NCI-H2029 treated with DMSO at 0.1 percent for 48 hours (cell line): Measurements from ENCODE around the gene LAS1L.
"Not testable (repeated sequence)": the region's sequence is repeated elsewhere in the genome, so short reads cannot be mapped to it uniquely, and the experiment has no call there.

Source experiments
- DNase-seq: peaks from one replicate; lab custom pipeline; 2025; lab: John Stamatoyannopoulos, UW

LAS1L gene

DNA sequence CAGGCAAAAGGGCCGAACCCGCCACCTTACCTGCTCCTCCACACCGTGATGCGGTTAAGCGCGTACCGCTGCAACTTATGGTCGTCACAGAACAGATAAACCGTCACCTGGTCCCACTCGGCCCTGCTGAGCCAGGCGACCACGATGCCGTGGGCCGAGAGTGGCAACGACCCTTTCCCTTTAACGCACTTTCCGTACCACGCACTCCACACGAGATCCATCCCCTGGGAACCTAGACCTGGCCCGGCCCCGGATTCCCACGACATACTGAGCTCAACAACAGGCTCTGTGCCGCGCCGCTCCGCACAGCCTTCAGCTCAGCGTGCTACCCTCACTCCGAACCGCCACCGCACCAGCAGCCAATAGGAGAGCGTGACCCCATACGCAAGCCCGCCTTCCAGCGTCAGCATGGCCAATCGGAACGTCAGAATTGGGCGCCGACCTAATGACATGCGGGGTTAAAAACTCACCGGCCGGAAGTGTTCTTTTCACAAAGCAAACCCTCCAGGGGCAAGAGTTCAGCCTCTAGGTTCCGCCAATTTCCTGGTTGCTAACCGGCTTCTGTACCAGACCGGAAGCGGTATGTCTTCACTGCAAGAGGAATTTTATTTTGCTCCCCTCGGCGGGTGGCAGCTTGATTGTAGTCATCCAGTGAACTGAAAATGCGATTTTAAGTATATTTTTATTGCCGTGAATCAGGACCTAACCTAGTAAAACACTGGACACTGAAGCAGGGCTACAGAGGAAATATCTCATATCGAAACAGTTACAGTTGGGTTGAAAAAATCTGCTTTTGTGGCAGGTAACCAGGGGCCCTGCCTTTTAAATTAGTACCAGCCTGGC, at the start of gene LAS1L:
Gene LAS1L, minus strand, starts transcription at position 338 of the 843 bp plus-strand sequence. Its CDS starts 72 bp downstream, at position 266.
- peak; percentile 63 for DNase-seq

- DNase-seq, result no peak
Measured at GRCh38 chrX:65582450-65583082, 48.0 kb upstream of the LAS1L start.

DNA sequence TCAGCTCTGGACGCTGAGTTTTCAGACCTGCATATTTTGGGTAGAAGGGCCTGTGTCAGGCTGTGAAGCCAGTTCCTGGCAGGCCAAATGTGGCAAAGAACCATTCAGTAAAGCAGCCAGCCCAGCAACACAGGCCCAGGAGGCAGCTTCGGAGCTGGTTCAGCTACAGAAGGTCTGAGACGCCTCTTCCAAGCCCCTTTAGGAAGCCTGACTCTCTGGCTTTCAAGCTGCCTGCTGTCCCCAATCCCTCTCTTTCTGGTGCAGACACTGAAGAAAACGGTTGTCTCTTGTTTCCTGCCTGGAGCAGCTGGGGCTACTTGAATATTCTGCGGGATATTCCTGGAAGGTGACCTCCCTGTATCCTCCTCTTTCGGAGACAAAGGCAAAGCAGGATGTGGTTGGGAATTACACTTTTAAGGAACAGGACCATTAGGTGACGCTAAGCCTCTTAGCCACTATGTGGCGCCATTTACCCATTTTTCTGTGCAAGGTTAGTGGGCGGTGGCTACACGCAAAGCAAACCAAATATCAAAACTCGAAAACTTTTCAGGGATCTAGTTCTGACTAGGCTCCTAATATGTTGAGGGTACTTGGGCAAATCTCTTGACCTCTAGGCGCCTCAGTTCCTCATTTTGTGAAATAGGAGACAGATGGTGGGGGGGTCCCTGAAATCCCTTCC, 47.2 kb upstream of the LAS1L start:
- DNase-seq, result peak; percentile 4

DNA sequence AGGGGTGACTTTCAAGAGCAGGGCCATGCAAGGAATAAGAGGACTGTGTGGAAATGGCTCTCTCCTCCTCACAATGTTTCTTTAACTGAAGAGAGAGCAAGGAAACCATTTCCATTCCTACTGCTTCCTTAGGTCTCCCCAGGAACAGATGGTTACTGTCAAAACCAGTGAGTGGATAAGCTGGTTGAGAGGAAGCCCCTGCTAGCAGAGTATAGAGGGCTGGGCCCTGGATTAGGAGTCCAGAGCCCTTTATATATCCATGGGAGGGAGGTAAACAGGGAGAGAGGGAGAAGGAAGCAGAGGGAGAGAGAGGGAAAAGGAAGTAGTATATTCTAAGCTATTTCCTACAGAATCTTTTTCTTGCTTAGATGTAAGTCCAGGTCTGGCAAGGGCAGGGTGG, 43.8 kb upstream of the LAS1L start:
- no peak for DNase-seq

- no peak for DNase-seq
Measured at GRCh38 chrX:65576160-65576559, 41.6 kb upstream of the LAS1L start.

- no peak for DNase-seq
Measured at GRCh38 chrX:65575022-65575421, 40.4 kb upstream of the LAS1L start.

GRCh38 chrX:65574356-65574755, 39.8 kb upstream of the LAS1L start:
- DNase-seq, result no peak

DNA sequence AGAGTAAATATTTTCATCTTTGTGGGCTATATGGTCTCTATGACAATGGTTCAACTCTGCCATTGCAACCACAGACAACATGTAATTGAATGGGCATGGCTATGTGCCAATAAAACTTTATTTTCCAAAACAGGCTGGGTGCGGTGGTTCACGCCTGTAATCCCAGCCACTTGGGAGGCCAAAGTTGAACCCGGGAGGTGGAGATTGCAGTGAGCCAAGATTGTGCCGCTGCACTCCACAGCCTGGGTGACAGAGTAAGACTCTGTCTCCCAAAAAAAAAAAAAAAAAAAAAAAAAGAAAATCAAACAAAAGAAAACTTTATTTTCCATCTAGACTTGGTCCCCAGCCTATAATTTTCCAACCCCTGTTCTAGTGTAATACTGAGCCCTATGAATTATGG, 38.4 kb upstream of the LAS1L start:
- DNase-seq, result no peak

GRCh38 chrX:65562850-65563249, 28.3 kb upstream of the LAS1L start:
- DNase-seq, result not testable (repeated sequence)

DNA sequence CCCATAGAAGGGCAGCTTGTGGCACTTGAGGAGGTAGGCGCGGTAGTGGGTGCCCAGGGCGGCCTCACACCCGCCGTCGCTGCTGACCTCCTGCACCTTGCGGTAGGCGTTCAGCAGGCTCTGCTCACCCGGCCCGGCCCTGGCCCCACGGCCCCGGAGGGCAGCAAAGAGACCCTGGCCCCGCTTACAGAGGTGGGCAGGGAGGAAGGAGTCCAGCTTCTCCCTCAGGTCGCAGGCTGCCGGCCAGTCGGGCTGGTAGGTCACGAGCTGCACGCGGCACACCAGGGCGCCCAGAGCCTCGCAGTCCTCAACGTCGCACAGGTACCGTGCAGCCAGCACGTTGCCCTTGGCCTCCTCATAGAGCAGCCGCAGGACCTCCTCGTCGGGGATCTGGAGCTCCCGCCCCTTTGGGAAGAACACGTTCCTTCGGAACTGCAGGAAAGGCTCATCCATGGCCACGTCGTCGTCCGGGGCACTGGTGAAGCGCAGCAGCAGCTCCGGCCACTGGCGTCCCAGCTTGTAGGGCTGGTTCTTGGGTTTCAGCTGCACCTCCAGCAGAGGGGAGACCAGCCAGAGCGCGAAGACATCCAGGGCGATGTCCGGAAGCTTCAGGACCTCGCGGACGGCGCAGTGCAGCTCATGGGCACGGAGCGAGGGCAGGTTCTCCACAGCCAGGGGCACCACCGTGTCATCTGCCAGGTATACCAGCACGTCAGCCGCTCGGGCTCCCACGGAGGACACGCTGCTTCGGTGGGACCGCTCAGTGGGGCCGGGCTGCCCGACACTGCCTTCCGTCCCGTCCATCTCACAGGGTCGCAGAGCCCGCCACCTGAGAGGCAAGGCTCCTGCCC, 17.1 kb upstream of the LAS1L start:
- no peak for DNase-seq

DNA sequence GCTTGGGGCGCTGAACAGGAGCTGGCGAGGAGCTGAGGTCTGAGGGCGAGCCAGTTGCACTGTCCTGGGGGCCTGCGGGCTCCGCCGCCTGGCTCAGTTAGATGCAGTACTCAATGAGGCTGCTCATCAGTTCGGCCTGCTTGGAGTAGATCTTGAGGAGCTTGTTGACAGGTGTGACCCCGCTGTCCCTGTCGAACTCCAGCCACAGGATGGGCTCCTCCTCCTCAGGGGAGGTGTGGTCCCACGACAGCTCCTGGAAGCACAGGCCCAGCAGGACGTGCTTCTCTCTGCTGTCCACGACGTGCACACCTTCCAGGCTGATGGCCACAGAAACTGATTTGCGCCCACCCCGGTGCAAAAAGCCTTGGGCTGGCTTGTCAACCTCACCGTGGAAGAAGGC, 16.5 kb upstream of the LAS1L start:
- no peak for DNase-seq

DNA sequence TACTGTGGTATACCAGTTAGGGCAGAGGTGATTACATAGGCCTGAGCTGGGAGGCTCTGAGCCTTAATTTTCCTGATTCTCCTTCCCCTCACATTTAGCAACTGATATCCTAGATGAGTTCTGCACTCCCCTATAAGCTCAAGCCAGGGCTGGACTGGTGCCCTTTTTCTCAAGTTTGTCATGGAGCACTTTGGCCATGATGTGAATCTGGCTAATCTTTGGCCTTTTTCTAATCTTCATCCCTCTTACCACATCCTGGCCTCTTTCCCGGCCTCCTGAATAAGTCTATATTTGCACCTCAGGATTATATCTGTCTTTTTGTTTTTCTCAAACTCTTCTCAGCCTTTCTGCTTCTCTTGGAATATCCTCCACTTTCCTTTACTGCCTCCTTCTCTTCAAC, 10.9 kb upstream of the LAS1L start:
- DNase-seq, result no peak

DNA sequence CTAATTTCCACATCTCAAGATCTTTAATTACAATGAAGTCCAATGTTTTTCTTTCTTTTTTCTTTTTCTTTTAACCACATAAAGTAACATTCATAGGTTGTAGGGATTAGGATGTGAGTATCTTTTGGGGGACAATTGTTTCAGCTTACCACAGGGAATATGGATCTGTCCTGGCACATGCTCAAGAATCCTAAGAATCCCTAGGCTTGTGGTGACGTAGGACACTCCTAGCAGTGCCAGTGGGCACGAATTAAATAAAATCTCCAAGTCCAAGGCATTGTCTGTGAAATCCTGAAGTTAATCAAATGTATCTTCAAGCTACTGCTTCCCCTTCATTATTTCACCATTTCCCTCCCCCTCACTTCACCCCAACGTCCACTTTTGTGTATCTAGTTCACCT, 2.6 kb upstream of the LAS1L start:
- no peak for DNase-seq

- no peak for DNase-seq
Measured at GRCh38 chrX:65536291-65536690, 1.7 kb upstream of the LAS1L start.

DNA sequence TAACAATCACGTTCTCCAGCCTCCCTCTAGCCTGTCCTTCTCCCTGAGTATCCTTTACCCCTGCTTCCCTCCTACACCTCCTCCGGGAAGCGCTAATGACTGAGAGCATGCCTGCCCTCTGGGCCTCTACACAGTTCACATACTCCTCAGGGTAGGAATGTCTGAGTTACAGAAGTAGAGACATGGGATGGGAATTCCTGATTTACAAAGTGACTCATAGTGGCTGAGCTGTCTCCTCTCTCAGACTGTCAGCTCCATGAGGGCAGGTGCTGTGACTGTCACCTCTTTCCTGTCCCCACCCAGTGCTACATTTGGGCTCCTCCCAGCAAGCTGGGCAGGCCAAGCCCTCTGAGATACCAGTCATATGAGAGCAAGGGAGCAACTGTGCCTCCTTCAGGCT, 2.6 kb downstream of the LAS1L start:
- no peak for DNase-seq

- no peak for DNase-seq
Measured at GRCh38 chrX:65528705-65529340, 5.8 kb downstream of the LAS1L start.

DNA sequence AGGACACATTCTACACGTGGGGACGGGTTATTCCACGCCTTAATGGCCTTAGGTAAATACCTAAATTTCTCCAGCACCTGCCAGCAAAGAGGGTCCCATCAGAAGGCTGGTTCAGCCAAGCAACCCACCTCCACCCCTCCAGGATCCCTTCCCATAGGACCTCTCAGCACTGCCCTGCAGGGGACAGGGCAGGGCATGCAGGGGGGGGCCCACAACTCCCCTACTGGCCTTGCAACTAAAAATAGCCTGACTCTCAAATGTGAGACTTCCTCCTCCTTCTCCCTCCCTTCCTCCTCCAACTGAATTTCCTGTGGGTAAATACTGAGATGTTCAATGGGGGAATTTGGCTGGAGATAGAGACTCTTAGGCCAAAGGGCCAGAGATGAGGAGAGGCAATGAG, 6.3 kb downstream of the LAS1L start:
- DNase-seq, result no peak

DNA sequence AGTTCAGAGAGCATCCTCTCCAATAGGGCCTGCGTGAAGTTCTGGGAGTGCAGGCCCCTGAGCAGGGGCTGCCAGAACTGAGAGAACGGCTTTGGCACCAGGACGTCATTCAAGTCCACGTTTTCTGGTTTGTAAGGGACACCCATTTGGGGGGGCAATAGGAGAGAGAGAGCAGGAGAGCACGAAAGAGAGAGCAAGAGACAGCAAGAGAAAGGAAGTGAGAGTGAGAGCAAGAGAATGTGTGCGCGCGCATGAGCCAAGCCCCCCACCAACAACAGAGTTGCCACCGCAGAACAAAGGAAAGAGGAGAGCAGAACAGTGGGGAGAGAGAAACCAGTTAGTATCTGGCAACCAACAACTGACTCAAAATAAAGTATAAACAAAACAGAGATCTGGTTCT, 10.4 kb downstream of the LAS1L start:
- DNase-seq, result no peak

DNA sequence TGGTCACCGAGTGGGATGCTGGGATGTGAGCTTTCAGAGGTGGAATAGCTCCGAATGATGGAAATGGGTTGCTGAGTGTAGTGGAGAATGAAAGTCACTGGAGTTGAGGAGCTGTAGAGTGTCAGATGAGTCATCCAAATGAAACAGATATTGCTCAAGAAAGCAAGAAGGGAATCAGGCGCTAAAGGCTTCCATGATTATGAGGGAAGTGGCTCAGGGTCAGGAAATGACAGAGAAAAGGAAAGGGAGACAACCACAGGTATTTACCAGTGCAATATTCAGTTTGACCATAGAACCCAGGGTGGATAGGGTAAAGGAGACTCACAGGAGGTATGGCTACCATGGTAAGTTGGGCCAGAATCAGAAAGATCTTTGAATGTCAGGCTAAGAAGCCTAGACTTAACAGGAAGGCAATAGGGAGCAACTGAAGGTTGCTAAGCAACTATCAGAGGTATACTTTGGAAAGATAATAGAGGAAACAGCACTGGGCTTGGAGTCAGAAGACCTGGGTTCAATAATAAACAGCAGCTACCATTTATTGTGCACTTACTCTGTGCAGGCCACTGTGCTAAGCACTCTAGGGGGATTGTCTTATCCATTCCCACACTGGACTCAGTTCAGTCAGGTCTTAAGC, 11.7 kb downstream of the LAS1L start:
- no peak for DNase-seq

- not testable (repeated sequence) for DNase-seq
Measured at GRCh38 chrX:65519530-65519929, 15.1 kb downstream of the LAS1L start.

- DNase-seq, result not testable (repeated sequence)
Measured at GRCh38 chrX:65518980-65519379, 15.6 kb downstream of the LAS1L start.
